ENCODE data around the gene STXBP6. TPM values are rescaled to one million over a fixed set of nuclear protein-coding genes. Genes with fewer than 3 reads are reported as not detected.
A peak's percentile ranks its signal among the peaks of the same experiment; 100 is the strongest.

STXBP6 gene
- total RNA-seq, 1 experiment from 2014 or later = 12.3 TPM

- no peaks in the 10 kb centered on the region for H3K4me1 ChIP-seq (replicated peaks; ENCODE audit: insufficient read depth)
- intact Hi-C loops (cut with micrococcal nuclease; ENCODE audit: unreplicated experiment) = no loop called here
- no peaks in the 10 kb centered on the region for H3K36me3 ChIP-seq (ENCODE audit: low read depth)
- ChIA-PET POLR2A (ENCODE audit: unreplicated experiment) (no interaction called here), CTCF (no interaction called here)
- no peak overlapping the region for H3K4me2 ChIP-seq
- H3K9me3 ChIP-seq (ENCODE audit: insufficient read depth, low read depth) = no peaks in the 10 kb centered on the region
- no TSS peak for BruUV-seq (replicated peaks)
- H3K79me2 ChIP-seq (ENCODE audit: low read depth) = no peaks in the 10 kb centered on the region
- peak in 1 of 2 experiments; percentile 7 for DNase-seq
- no peak overlapping the region for H3K27ac ChIP-seq
- no peaks in the 10 kb centered on the region for H3K9me2 ChIP-seq (ENCODE audit: insufficient read depth)
- H2AFZ ChIP-seq = no peak overlapping the region
- TF ChIP-seq, protein P1, sequence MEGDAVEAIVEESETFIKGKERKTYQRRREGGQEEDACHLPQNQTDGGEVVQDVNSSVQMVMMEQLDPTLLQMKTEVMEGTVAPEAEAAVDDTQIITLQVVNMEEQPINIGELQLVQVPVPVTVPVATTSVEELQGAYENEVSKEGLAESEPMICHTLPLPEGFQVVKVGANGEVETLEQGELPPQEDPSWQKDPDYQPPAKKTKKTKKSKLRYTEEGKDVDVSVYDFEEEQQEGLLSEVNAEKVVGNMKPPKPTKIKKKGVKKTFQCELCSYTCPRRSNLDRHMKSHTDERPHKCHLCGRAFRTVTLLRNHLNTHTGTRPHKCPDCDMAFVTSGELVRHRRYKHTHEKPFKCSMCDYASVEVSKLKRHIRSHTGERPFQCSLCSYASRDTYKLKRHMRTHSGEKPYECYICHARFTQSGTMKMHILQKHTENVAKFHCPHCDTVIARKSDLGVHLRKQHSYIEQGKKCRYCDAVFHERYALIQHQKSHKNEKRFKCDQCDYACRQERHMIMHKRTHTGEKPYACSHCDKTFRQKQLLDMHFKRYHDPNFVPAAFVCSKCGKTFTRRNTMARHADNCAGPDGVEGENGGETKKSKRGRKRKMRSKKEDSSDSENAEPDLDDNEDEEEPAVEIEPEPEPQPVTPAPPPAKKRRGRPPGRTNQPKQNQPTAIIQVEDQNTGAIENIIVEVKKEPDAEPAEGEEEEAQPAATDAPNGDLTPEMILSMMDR (conservative IDR thresholded peaks at IDR 0.05) = no peak
- TF ChIP-seq EZH2 (IDR thresholded peaks at IDR 0.05; ENCODE audit: low read depth) = no peak
- H3F3A ChIP-seq (ENCODE audit: insufficient read depth, low read depth) = no peaks in the 10 kb centered on the region
- no peaks in the 10 kb centered on the region for H3K27me3 ChIP-seq (ENCODE audit: insufficient read depth, low read depth)
- H3K4me3 ChIP-seq = no peak overlapping the region
- no peaks in the 10 kb centered on the region for H4K20me1 ChIP-seq (ENCODE audit: insufficient read depth)
Measured at GRCh38 chr14:24941719-24942118, 108.2 kb downstream of the STXBP6 start.

- Histone ChIP-seq H3K36me3 (ENCODE audit: low read depth) (no peaks in the 10 kb centered on the region), H3K79me2 (ENCODE audit: low read depth) (no peaks in the 10 kb centered on the region), H3K27ac (no peak overlapping the region), H3K9me2 (ENCODE audit: insufficient read depth) (no peaks in the 10 kb centered on the region), H3K4me2 (no peak overlapping the region), H3K4me1 (replicated peaks; ENCODE audit: insufficient read depth) (no peaks in the 10 kb centered on the region), H3K4me3 (no peak overlapping the region), H3K27me3 (ENCODE audit: insufficient read depth, low read depth) (no peaks in the 10 kb centered on the region), H4K20me1 (ENCODE audit: insufficient read depth) (no peaks in the 10 kb centered on the region), H2AFZ (no peak overlapping the region), H3F3A (ENCODE audit: insufficient read depth, low read depth) (no peaks in the 10 kb centered on the region), H3K9me3 (ENCODE audit: insufficient read depth, low read depth) (no peaks in the 10 kb centered on the region)
- POLR2A ChIA-PET (ENCODE audit: unreplicated experiment) = no interaction called here
- BruUV-seq (replicated peaks) = no TSS peak
- intact Hi-C loops (cut with micrococcal nuclease; ENCODE audit: unreplicated experiment) = no loop called here
- TF ChIP-seq, protein P1 (conservative IDR thresholded peaks at IDR 0.05) = no peak
- no peak for TF ChIP-seq EZH2 (IDR thresholded peaks at IDR 0.05; ENCODE audit: low read depth)
- CTCF ChIA-PET = no interaction called here
- DNase-seq = no peak
Measured at GRCh38 chr14:24940213-24940783, 109.6 kb downstream of the STXBP6 start.

GRCh38 chr14:24938593-24938992 lies 111.4 kb downstream of the STXBP6 start:
- no TSS peak for BruUV-seq (replicated peaks)
- no peak overlapping the region for H3K27ac ChIP-seq
- CTCF ChIA-PET = no interaction called here

More at GRCh38 chr14:24938593-24938992, 111.4 kb downstream of the STXBP6 start:
- Histone ChIP-seq H3K4me2 (no peak overlapping the region), H4K20me1 (ENCODE audit: insufficient read depth) (no peaks in the 10 kb centered on the region), H3K79me2 (ENCODE audit: low read depth) (no peaks in the 10 kb centered on the region), H3K9me3 (ENCODE audit: insufficient read depth, low read depth) (no peaks in the 10 kb centered on the region), H3F3A (ENCODE audit: insufficient read depth, low read depth) (no peaks in the 10 kb centered on the region), H3K36me3 (ENCODE audit: low read depth) (no peaks in the 10 kb centered on the region), H3K27me3 (ENCODE audit: insufficient read depth, low read depth) (no peaks in the 10 kb centered on the region), H3K4me3 (no peak overlapping the region), H3K4me1 (replicated peaks; ENCODE audit: insufficient read depth) (no peaks in the 10 kb centered on the region), H2AFZ (no peak overlapping the region), H3K9me2 (ENCODE audit: insufficient read depth) (no peaks in the 10 kb centered on the region)
- TF ChIP-seq EZH2 (IDR thresholded peaks at IDR 0.05; ENCODE audit: low read depth) = no peak
- TF ChIP-seq, protein P1 (conservative IDR thresholded peaks at IDR 0.05) = no peak
- intact Hi-C loops (cut with micrococcal nuclease; ENCODE audit: unreplicated experiment) = no loop called here
- DNase-seq = no peak
- POLR2A ChIA-PET (ENCODE audit: unreplicated experiment) = no interaction called here

Measured in PC-9 (cell line).